Karpas-422 (cell line): ENCODE data around the gene PRR15L. TPM values are rescaled to one million over a fixed set of nuclear protein-coding genes. Genes with fewer than 3 reads are reported as not detected.

Experiments
- DNase-seq: peaks from one replicate; pipeline ENCODE4 v3.0.0-alpha.2; 2015
- H2AFZ ChIP-seq: fragments of 200-600 bp; sonication (generic); 2 replicates; pipeline ENCODE4 v1.6.1; 2014; ENCODE audit warnings: antibody characterized with exemption, low read length, mixed read lengths
- H3K27ac ChIP-seq: fragments of 200-600 bp; sonication (generic); 2 replicates; pipeline ENCODE4 v1.5.1; 2014; ENCODE audit warnings: mild to moderate bottlenecking, low read length, moderate library complexity
- H3K27me3 ChIP-seq: fragments of 200-600 bp; sonication (generic); 2 replicates; pipeline ENCODE4 v1.6.1; 2014; ENCODE audit warnings: low read length, mixed read lengths
- H3K36me3 ChIP-seq: fragments of 200-600 bp; sonication (generic); 2 replicates; pipeline ENCODE4 v1.6.1; 2014; ENCODE audit warnings: low read length, mixed read lengths; ENCODE audit not compliant: insufficient read depth
- H3K4me1 ChIP-seq: fragments of 200-600 bp; sonication (generic); 2 replicates; pipeline ENCODE4 v1.6.1; 2014; ENCODE audit warnings: mild to moderate bottlenecking, low read length, mixed read lengths
- H3K4me2 ChIP-seq: fragments of 200-600 bp; sonication (generic); 2 replicates; pipeline ENCODE4 v1.6.1; 2014; ENCODE audit warnings: low read length, low read depth, mild to moderate bottlenecking; ENCODE audit not compliant: poor library complexity, severe bottlenecking
- H3K4me3 ChIP-seq: fragments of 200-600 bp; sonication (generic); 2 replicates; pipeline ENCODE4 v1.5.1; 2014; ENCODE audit warnings: mild to moderate bottlenecking, antibody characterized with exemption, low read length, mixed read lengths
- H3K79me2 ChIP-seq: fragments of 200-600 bp; sonication (generic); 2 replicates; pipeline ENCODE4 v1.6.1; 2014; ENCODE audit warnings: mild to moderate bottlenecking, low read length, mixed read lengths
- H3K9ac ChIP-seq: fragments of 200-600 bp; sonication (generic); 2 replicates; pipeline ENCODE4 v1.6.0; 2014; ENCODE audit warnings: low read length
- H3K9me2 ChIP-seq: fragments of 200-600 bp; sonication (generic), shearing (Covaris generic); replicated peaks from 2 replicates; pipeline ENCODE4 v1.6.0; 2014; ENCODE audit warnings: mild to moderate bottlenecking, low read length, moderate library complexity; ENCODE audit not compliant: insufficient read depth
- H3K9me3 ChIP-seq: fragments of 300-700, 200-600 bp; sonication (generic); 2 replicates; pipeline ENCODE4 v1.6.1; 2014; ENCODE audit warnings: low read length, mixed read lengths
- H4K20me1 ChIP-seq: fragments of 200-600 bp; sonication (generic); 2 replicates; pipeline ENCODE4 v1.6.1; 2014; ENCODE audit warnings: mild to moderate bottlenecking, antibody characterized with exemption, low read length, low read depth; ENCODE audit not compliant: insufficient read depth
- total RNA-seq: library from RNA; depleted of rRNA; stranded (reverse); fragments of >200 nt; shearing (Covaris generic); gene quantifications from 2 replicates; pipeline ENCODE4 v1.2.3, GENCODE V29; 2014; ENCODE audit warnings: low replicate concordance; rRNA removed

Gene PRR15L
- total RNA-seq, 1 experiment from 2014 or later, result 0.97 TPM

GRCh38 chr17:47902039-47902744 is 55.5 kb downstream of the PRR15L start:
- Histone ChIP-seq H3K9me2 (no peaks in the 10 kb centered on the region), H3K27ac (no peak overlapping the region), H3K4me3 (no peak overlapping the region), H3K9me3 (no peaks in the 10 kb centered on the region), H3K36me3 (peaks cover 15% of the 10 kb centered on the region; the same call in 1 of the 2 replicates), H3K79me2 (peaks cover 73% of the 10 kb centered on the region), H3K4me1 (peaks cover 25% of the 10 kb centered on the region), H4K20me1 (no peaks in the 10 kb centered on the region), H3K4me2 (no peak overlapping the region), H2AFZ (no peak overlapping the region), H3K9ac (no peak overlapping the region), H3K27me3 (no peaks in the 10 kb centered on the region)
- no peak for DNase-seq

Other genes with a start within 250 kb of the PRR15L start
- gene TBX21, start 224.6 kb downstream of the PRR15L start, total RNA-seq, result not detected in 2 replicates
- 11.1 and 21.9 TPM in 2 replicates for gene OSBPL7, start 136.1 kb downstream of the PRR15L start, total RNA-seq
- 38.2 and 50.3 TPM in 2 replicates for gene MRPL10, start 126.3 kb downstream of the PRR15L start, total RNA-seq
- gene LRRC46, start 126.2 kb downstream of the PRR15L start, total RNA-seq, result 2.8 TPM in 1 of 2 replicates, not detected in the other
- gene SCRN2, start 116.6 kb downstream of the PRR15L start, total RNA-seq, result 37.7 and 63.5 TPM in 2 replicates
- 0.04 TPM in 1 of 2 replicates, not detected in the other for gene SP6, start 106.7 kb downstream of the PRR15L start, total RNA-seq
- 3.6 and 4.4 TPM in 2 replicates for gene SP2, start 61.6 kb downstream of the PRR15L start, total RNA-seq
- 26.8 and 32.0 TPM in 2 replicates for gene PNPO, start 16.3 kb downstream of the PRR15L start, total RNA-seq
- gene CDK5RAP3, start 13.2 kb upstream of the PRR15L start, total RNA-seq, result 213 and 402 TPM in 2 replicates
- gene COPZ2, start 79.9 kb upstream of the PRR15L start, total RNA-seq, result not detected in 2 replicates
- gene NFE2L1, start 90.5 kb upstream of the PRR15L start, total RNA-seq, result 48.7 and 52.7 TPM in 2 replicates
- 32.5 TPM in 2 replicates for gene CBX1, start 143.6 kb upstream of the PRR15L start, total RNA-seq
- 14.6 and 16.4 TPM in 2 replicates for gene SNX11, start 149.9 kb upstream of the PRR15L start, total RNA-seq